GM18517 (cell line): ENCODE measurements around the gene CCDC177.

Source experiments
- ATAC-seq: cut with Tn5 transposase; IDR thresholded peaks from one replicate; pipeline ENCODE4 v1.9.1; 2021; ENCODE audit warnings: mild to moderate bottlenecking, moderate library complexity; ENCODE audit not compliant: unreplicated experiment

The CCDC177 gene

DNA sequence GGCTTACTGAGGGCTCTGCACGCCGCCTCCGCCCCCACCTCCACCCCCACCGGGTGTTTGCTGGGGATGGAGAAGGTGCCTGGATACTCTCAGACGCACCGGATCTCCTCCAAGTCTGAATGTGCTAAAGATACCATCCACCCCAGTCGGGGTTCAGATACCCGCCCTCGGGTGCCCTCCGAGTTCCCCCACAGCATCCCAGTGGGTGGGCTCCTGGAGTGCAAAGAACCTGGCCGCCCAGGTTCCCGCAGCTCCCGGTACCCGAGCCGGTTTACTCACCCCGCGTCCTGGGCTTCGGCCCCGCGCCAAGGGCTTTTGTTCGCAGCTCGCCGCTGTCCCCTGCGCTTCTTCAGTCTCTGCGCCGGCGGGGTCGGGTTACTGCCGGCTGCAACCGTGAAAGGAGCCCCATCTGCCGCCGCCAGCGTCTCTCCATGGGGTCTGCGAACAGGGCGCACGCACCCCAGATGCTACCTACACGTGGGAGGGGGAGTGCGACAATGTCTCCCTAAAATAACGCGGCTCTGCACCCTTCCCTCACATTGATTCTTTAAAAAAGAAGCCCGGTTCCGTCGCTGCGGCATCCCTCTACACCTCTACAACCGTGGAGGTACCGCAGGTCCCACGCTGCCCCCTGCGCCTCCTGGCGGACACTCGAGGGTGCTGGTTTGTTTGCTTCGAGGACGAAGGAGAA lies at the start of gene CCDC177:
Gene CCDC177, minus strand, starts transcription at position 609 of the 691 bp plus-strand sequence. CDS start 1,249 bp downstream, outside the sequence.
- no peak for ATAC-seq

- no peak for ATAC-seq
Measured at GRCh38 chr14:69624136-69624535, 49.5 kb upstream of the CCDC177 start.

DNA sequence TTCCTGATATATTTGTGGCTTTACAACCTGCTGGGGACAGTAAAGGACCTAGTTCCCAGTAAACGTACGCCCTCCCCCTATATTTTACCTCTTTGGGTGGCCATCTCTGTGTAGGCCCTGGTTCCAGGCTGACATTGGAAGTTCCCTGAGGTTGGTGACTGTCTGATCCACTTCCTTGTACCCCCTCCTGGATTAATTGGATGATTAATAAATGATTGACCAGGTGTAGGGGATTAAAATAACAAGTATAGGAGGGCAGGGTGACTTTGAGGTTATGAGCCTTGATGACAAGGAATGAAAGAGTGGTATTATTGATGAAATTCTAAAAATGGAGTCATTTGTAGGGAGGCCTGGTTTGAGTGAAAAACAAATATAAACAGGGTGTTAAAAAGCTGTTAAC lies 46.3 kb upstream of the CCDC177 start:
- no peak for ATAC-seq

DNA sequence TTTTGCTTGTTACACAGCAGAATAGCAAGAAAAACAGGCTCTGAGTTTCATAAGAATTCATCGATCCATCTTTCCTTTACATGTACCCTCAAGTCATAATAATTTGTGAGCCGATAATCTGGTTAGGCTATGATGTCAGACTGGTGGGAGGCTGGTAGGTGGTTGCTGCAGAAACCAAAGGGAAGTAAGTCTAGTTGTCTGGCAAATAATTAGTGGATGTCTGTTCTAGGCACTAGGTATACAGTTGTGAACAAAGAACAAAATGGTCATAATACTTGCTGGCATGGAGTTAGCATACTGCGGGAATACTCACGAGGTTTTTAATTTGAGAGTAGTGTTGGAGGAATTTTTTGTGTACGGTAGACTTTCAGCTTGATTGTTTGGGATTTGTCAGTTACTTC lies 45.5 kb upstream of the CCDC177 start:
- ATAC-seq: no peak

DNA sequence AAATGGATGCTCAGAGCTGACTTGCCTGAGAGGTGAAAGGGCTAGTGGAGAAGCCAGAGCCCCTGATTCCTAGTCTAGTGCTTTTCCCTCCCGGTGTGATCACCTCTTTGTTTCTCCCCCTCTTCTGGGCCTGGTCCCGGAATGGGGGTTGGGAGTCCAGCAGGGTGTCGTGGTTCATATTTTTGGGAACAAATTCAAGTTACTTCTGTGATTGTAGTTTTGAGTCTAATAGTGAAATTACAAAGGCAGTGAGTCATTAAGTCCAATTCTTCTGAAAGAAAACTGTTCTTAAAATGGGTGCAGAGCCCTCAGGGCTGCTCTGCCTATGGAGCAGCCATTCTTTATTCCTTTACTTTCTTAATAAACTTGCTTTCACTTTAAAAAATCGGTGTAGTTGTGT lies 44.3 kb upstream of the CCDC177 start:
- ATAC-seq: no peak

DNA sequence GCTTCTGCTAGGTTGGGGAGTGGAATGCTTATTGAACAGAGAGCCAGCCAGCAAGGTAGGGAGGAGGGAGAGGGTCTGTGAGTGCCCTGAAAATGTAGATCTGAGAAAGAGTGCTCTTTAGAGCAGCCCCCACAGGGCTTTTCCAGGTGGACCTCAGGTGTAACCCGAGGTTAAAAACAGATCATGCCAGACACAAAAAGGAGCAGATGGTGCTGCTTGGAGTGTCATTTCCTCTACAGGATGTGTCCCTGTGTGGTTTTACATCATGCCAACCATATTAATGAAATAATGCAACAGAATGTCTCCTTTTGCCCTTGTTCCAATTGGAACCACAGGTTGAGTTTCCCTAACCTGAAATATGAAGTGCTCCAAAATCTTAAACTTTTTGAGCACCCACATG lies 43.1 kb upstream of the CCDC177 start:
- no peak for ATAC-seq

DNA sequence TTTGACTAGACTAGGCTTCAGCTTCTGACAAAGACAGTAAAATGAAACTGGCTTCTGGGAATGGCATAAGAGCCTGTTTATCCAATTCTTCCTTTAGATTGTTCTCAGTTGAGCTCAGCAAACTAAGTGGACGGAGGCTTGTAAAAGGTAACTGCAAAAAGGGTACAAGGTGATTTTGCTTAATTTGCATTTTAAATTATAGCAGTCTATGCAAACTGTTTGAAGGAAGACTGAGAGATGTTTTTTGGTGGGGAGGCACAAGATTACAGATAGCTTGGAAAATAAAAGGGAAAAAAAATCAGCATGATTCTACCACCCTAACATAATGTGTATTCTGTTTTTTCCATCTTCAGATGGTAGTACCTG lies 41.7 kb upstream of the CCDC177 start:
- no peak for ATAC-seq

DNA sequence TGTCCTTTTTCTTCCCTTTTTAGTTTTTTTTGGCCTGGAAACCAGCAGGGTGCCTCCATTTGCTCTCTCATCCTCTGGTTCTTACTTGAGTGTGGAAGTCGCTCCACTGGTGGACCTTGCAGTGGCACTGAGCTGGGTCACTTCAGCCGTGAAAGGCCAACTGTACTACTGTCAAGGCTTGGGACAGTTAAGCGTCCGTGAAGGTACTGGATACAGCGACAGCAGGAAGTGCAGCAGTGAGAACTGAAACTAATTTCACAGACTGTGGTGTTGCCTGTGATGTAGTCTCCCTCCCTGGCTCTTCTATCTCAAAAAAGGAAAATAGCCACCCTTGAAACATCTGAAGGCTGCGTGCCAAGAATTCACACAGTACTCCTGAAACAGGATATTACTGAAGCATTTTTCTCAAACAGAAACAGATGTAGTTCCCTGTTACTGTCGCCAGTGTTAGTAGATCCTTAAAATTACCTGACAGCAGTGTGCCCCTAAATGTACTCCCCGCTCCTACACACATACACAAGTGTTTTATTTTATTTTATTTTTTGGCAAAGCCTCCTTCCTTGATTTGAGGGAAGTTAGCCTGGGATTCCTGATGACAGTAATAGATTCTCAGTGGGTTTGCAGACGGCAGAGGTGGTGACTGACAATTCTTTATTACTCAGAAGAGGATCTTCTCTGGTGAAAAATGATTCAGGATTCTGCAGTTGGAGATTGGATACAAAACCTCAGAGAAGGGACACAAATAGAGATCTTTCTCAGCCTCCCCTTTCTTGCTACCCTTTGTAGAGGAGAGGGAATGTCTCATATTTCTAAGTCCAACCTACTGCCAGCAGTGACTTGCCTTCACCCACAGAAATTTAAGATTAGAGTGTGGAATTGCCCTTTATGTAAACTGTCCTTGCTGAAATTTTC lies 41.1 kb upstream of the CCDC177 start:
- ATAC-seq: peak; percentile 69

DNA sequence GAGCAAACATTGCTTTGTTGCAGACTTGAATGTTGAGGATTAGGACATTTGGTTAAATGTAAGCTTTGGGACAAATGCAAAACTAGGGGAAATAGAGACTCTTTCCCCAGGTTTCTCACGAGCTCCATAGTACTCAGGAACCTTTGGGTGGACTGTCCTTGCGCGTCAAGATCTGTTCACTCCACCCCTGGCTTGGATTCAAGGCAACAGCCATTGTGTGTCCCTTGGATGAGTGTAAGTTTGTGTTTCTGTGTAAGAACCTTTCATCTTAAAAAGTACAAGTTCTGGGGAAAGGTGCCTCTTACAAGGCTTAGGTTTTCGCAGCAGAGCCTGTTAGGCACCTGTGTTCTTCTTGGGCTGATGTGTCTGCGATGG lies 40.4 kb upstream of the CCDC177 start:
- no peak for ATAC-seq

GRCh38 chr14:69614592-69614991 lies 39.9 kb upstream of the CCDC177 start:
- no peak for ATAC-seq

DNA sequence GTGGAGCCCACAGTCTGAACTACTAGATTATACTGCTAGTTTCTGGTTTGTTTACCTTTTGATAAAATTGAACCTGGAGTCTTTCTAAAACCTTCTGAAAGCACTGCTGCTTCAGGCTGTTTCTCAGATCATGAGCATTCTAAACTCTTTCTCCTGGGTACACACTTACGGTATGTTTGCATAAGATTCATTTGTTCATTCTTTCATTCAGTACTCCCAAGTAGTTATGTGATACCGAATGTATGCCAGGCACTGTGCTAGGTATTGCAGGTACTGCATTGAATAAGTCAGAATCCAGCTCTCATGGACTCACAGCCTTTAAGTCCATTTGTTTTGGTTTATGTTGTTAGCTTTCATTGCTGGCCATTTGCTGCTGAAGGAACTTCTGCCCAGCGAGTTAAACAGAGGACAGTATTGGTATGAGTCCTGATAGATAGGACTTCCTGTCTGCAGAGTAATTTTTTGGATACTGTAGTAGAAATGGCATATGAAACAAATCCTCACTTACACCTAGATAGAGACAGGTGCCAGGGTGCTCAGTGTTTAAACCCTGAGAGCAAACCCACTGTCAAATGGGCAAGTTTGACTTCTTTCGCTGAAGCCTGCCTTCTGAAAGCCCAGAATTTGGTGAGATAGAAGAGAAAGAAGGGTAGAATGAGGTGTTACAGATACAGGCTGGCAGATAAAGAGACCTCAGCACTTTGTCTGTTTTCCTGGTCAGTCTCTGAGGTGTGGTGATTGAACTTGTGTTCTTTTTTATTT lies 38.8 kb upstream of the CCDC177 start:
- ATAC-seq: no peak

- no peak for ATAC-seq
Measured at GRCh38 chr14:69612783-69613130, 38.1 kb upstream of the CCDC177 start.

DNA sequence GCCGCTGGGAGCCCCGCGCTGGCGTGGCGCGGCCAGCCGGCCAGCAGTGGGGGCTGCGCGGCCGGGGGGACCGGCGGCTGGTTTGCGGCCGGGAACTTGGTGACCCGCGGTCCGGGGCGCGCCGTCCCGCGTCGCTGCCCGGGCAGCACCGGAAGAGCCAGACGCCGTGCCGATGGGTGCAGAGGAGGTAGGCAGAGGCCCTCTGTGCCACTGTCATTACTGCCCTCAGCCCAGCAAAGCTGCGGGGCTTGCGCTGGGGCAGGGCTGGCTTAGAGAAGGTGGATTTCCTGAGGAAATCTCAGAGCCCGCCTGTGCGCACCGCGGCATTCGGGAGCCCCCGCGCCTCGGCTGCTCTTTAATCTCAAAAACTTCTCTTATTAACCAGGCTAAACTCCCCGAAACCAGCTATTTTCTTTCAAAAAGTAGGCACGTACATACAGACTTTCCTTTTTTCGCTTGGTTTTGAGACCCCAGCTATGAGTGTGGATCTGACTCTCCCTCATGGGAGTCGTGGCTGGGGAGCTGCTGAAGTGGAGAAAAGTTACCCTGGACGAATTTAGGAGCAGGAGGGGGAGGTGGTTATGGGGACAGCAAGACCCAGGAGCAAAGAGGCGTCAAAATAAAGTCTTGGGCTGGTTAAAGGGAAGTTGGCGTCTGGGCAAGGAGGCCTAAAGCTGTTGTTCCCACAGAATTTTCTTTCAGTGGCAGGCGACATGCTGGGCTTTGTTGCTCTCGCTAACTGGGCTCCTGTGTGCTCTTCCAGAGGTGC lies 37.5 kb upstream of the CCDC177 start:
- ATAC-seq: peak; percentile 1

- ATAC-seq: peak; percentile 45
Measured at GRCh38 chr14:69611172-69612013, 36.7 kb upstream of the CCDC177 start, which contains the start of gene SUSD6. Gene SUSD6 (plus strand): TSS chr14:69611596. CDS start chr14:69658593, 46,997 bp downstream.

GRCh38 chr14:69610874-69611171 lies 36.2 kb upstream of the CCDC177 start:
- no peak for ATAC-seq

DNA sequence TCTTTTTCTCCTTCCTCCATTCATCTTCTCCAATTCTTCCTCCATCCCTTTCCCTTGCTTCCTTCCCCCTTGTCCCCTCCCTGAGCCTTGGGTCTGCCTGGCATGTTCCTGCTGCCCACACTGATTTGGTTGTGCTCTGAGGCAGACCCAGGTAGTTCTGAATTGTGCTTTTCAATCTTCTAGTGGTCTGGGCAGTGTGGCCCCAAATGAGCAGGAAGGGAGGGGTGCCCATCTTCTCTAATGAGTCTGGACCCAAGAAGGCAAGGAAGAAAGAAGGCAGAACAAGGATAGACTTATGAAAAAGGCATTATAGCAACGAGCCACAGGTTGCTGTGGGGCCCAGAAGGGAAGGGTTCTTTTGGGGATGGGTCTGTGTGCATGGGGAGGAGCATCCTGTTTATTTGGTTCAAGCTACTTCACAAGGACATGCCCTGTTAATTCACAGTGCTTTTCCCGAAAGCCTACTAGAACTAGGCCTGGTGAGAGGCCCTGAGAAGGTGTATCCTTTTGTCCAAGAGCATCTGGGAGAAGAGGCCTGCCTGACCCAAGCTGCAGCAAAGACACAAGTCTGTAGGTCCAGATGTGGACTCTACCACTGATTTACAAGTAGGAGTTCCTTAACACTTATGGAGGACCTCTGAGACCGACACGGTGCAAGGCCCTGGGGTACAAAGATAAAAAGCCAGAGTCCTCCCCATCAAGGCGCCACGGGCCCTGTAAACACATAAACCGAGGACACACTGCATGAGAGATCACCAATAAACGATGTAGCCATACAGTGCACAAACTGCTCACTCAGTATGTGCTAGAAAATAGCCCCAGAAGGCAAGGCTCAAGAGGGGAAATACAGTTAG lies 35.6 kb upstream of the CCDC177 start:
- no peak for ATAC-seq

- no peak for ATAC-seq
Measured at GRCh38 chr14:69606258-69607184, 31.9 kb upstream of the CCDC177 start.

GRCh38 chr14:69605738-69606137 lies 31.1 kb upstream of the CCDC177 start:
- no peak for ATAC-seq
